Activated CD8-positive, alpha-beta memory T cell treated with anti-CD3 and anti-CD28 coated beads for 4 hours (primary cell): ENCODE data around the gene MYO9A.
"Not testable (repeated sequence)": the region's sequence is repeated elsewhere in the genome, so short reads cannot be mapped to it uniquely, and the experiment has no call there.

ENCODE experiments used
- DNase-seq, 2 donors: peaks; one replicate each; pipeline ENCODE4 v3.0.0-alpha.2; 2020; ENCODE audit warnings: low read depth in 2 of 2

The MYO9A gene

GRCh38 chr15:71945012-71945411 is 172.9 kb downstream of the MYO9A start:
- no peak for DNase-seq

- no peak for DNase-seq
These were observed 174.1 kb downstream of the MYO9A start for GRCh38 chr15:71943806-71944205.

GRCh38 chr15:71939981-71940588 is 177.9 kb downstream of the MYO9A start:
- no peak for DNase-seq

GRCh38 chr15:71937650-71938311 is 180.2 kb downstream of the MYO9A start:
- no peak for DNase-seq

GRCh38 chr15:71934446-71934845 is 183.5 kb downstream of the MYO9A start:
- DNase-seq, result no peak

- DNase-seq, result no peak
These were observed 185.3 kb downstream of the MYO9A start for GRCh38 chr15:71932689-71933088.

GRCh38 chr15:71931261-71931660 is 186.7 kb downstream of the MYO9A start:
- DNase-seq, result no peak

GRCh38 chr15:71925145-71925544 is 192.8 kb downstream of the MYO9A start:
- DNase-seq, result no peak

GRCh38 chr15:71921191-71921590 is 196.8 kb downstream of the MYO9A start:
- DNase-seq, result no peak

- DNase-seq, result no peak
These were observed 197.4 kb downstream of the MYO9A start for GRCh38 chr15:71920573-71920972.

GRCh38 chr15:71916834-71917233 is 201.1 kb downstream of the MYO9A start:
- no peak for DNase-seq

GRCh38 chr15:71914092-71914491 is 203.9 kb downstream of the MYO9A start:
- no peak for DNase-seq

- no peak for DNase-seq
These were observed 218.3 kb downstream of the MYO9A start for GRCh38 chr15:71899674-71900073.

GRCh38 chr15:71893691-71894090 is 224.3 kb downstream of the MYO9A start:
- no peak for DNase-seq

- no peak for DNase-seq
These were observed 225.6 kb downstream of the MYO9A start for GRCh38 chr15:71892335-71892734.

- DNase-seq, result no peak
These were observed 226.9 kb downstream of the MYO9A start for GRCh38 chr15:71891026-71891425.

GRCh38 chr15:71889947-71890346 is 228.0 kb downstream of the MYO9A start:
- DNase-seq, result no peak

GRCh38 chr15:71889385-71889784 is 228.6 kb downstream of the MYO9A start:
- no peak for DNase-seq

GRCh38 chr15:71888797-71889196 is 229.2 kb downstream of the MYO9A start:
- DNase-seq, result no peak

GRCh38 chr15:71885390-71885789 is 232.6 kb downstream of the MYO9A start:
- no peak for DNase-seq

GRCh38 chr15:71883447-71883846 is 234.5 kb downstream of the MYO9A start:
- DNase-seq, result no peak

GRCh38 chr15:71880276-71880675 is 237.7 kb downstream of the MYO9A start:
- DNase-seq, result no peak

GRCh38 chr15:71874245-71874644 is 243.7 kb downstream of the MYO9A start:
- DNase-seq, result no peak

- not testable (repeated sequence) for DNase-seq
These were observed 259.7 kb downstream of the MYO9A start for GRCh38 chr15:71858232-71858631.
